ENCODE results near the gene HOXA7. TPM values are rescaled to one million over a fixed set of nuclear protein-coding genes. Genes with fewer than 3 reads are reported as not detected.

Gene HOXA7
- total RNA-seq, 2 donors from 2014 or later = not detected

- Mint-ChIP-seq H3K4me1 (peaks cover 33% of the 10 kb centered on the region), H3K27ac (peak overlapping the region; percentile 86), H3K36me3 (ENCODE audit: low read depth) (peaks cover 6% of the 10 kb centered on the region), H3K4me3 (peak overlapping the region; percentile 84), H3K27me3 (peaks cover 78% of the 10 kb centered on the region)
- no peaks in the 10 kb centered on the region for H3K9me3 ChIP-seq (ENCODE audit: control insufficient read depth, low read length, poor library complexity, severe bottlenecking)
- DNase-seq (no peak), ATAC-seq (no peak)
Measured at GRCh38 chr7:27198871-27199801, 42.7 kb upstream of the HOXA7 start.

GRCh38 chr7:27198138-27198841, 41.8 kb upstream of the HOXA7 start:
- H3K9me3 ChIP-seq (ENCODE audit: control insufficient read depth, low read length, poor library complexity, severe bottlenecking) = no peaks in the 10 kb centered on the region
- Mint-ChIP-seq H3K36me3 (ENCODE audit: low read depth) (peaks cover 6% of the 10 kb centered on the region), H3K27ac (peak overlapping the region; percentile 86), H3K4me3 (peak overlapping the region; percentile 13), H3K27me3 (peaks cover 78% of the 10 kb centered on the region), H3K4me1 (peaks cover 29% of the 10 kb centered on the region)
- DNase-seq = no peak
- no peak for ATAC-seq

GRCh38 chr7:27197137-27198042, 40.9 kb upstream of the HOXA7 start:
- DNase-seq (no peak), ATAC-seq (no peak)
- Mint-ChIP-seq H3K4me3 (peak overlapping the region; percentile 13), H3K4me1 (peaks cover 31% of the 10 kb centered on the region), H3K36me3 (ENCODE audit: low read depth) (peaks cover 6% of the 10 kb centered on the region), H3K27me3 (peaks cover 72% of the 10 kb centered on the region), H3K27ac (peak overlapping the region; percentile 86)
- no peaks in the 10 kb centered on the region for H3K9me3 ChIP-seq (ENCODE audit: control insufficient read depth, low read length, poor library complexity, severe bottlenecking)

- peak; percentile 60 to 76 (median 60) for DNase-seq
- no peaks in the 10 kb centered on the region for H3K9me3 ChIP-seq (ENCODE audit: control insufficient read depth, low read length, poor library complexity, severe bottlenecking)
- no peak overlapping the region for H3K27ac Mint-ChIP-seq
- H3K4me3 Mint-ChIP-seq = no peak overlapping the region
- H3K27me3 Mint-ChIP-seq = peaks cover 71% of the 10 kb centered on the region
- peak; percentile 55 for ATAC-seq
- H3K4me1 Mint-ChIP-seq = peaks cover 29% of the 10 kb centered on the region
- peaks cover 6% of the 10 kb centered on the region for H3K36me3 Mint-ChIP-seq (ENCODE audit: low read depth)
Measured at GRCh38 chr7:27196287-27196767, 39.9 kb upstream of the HOXA7 start.

- H3K27me3 Mint-ChIP-seq = peaks cover 76% of the 10 kb centered on the region
- H3K36me3 Mint-ChIP-seq (ENCODE audit: low read depth) = peaks cover 5% of the 10 kb centered on the region
- no peak overlapping the region for H3K4me3 Mint-ChIP-seq
- ATAC-seq = no peak
- peak overlapping the region; percentile 61 for H3K27ac Mint-ChIP-seq
- H3K9me3 ChIP-seq (ENCODE audit: control insufficient read depth, low read length, poor library complexity, severe bottlenecking) = no peaks in the 10 kb centered on the region
- peaks cover 19% of the 10 kb centered on the region for H3K4me1 Mint-ChIP-seq
- DNase-seq = no peak
Measured at GRCh38 chr7:27194686-27195379, 38.4 kb upstream of the HOXA7 start.

GRCh38 chr7:27194002-27194352, 37.5 kb upstream of the HOXA7 start:
- H3K27me3 Mint-ChIP-seq = peaks cover 83% of the 10 kb centered on the region
- ATAC-seq = no peak
- DNase-seq = no peak
- H3K9me3 ChIP-seq (ENCODE audit: control insufficient read depth, low read length, poor library complexity, severe bottlenecking) = no peaks in the 10 kb centered on the region
- no peak overlapping the region for H3K4me3 Mint-ChIP-seq
- peaks cover 20% of the 10 kb centered on the region for H3K4me1 Mint-ChIP-seq
- H3K36me3 Mint-ChIP-seq (ENCODE audit: low read depth) = peaks cover 4% of the 10 kb centered on the region
- H3K27ac Mint-ChIP-seq = peak overlapping the region; percentile 61

GRCh38 chr7:27193335-27194001, 37.0 kb upstream of the HOXA7 start:
- DNase-seq = no peak
- Mint-ChIP-seq H3K4me3 (peak overlapping the region; percentile 57), H3K36me3 (ENCODE audit: low read depth) (peaks cover 5% of the 10 kb centered on the region)

GRCh38 chr7:27192546-27193334, 36.3 kb upstream of the HOXA7 start:
- peak overlapping the region; percentile 79 for H3K4me3 Mint-ChIP-seq
- H3K36me3 Mint-ChIP-seq (ENCODE audit: low read depth) = peaks cover 6% of the 10 kb centered on the region
- ATAC-seq (peak; percentile 55), DNase-seq (no peak)
- H3K27ac Mint-ChIP-seq = no peak overlapping the region
- peaks cover 23% of the 10 kb centered on the region for H3K4me1 Mint-ChIP-seq
- peaks cover 83% of the 10 kb centered on the region for H3K27me3 Mint-ChIP-seq
- H3K9me3 ChIP-seq (ENCODE audit: control insufficient read depth, low read length, poor library complexity, severe bottlenecking) = no peaks in the 10 kb centered on the region

More at GRCh38 chr7:27193335-27194001, 37.0 kb upstream of the HOXA7 start:
- H3K27ac Mint-ChIP-seq = peak overlapping the region; percentile 61
- peaks cover 21% of the 10 kb centered on the region for H3K4me1 Mint-ChIP-seq
- no peak for ATAC-seq
- H3K9me3 ChIP-seq (ENCODE audit: control insufficient read depth, low read length, poor library complexity, severe bottlenecking) = no peaks in the 10 kb centered on the region
- H3K27me3 Mint-ChIP-seq = peaks cover 83% of the 10 kb centered on the region

GRCh38 chr7:27191833-27192545, 35.5 kb upstream of the HOXA7 start:
- DNase-seq (no peak), ATAC-seq (no peak)
- peak overlapping the region; percentile 41 for H3K27ac Mint-ChIP-seq
- peak overlapping the region; percentile 76 for H3K4me3 Mint-ChIP-seq
- H3K36me3 Mint-ChIP-seq (ENCODE audit: low read depth) = peaks cover 4% of the 10 kb centered on the region
- peaks cover 23% of the 10 kb centered on the region for H3K4me1 Mint-ChIP-seq
- H3K27me3 Mint-ChIP-seq = peaks cover 84% of the 10 kb centered on the region
- peaks cover 2% of the 10 kb centered on the region for H3K9me3 ChIP-seq (ENCODE audit: control insufficient read depth, low read length, poor library complexity, severe bottlenecking)

GRCh38 chr7:27191161-27191731, 34.8 kb upstream of the HOXA7 start:
- H3K36me3 Mint-ChIP-seq (ENCODE audit: low read depth) = peaks cover 4% of the 10 kb centered on the region
- ATAC-seq = no peak
- H3K27ac Mint-ChIP-seq = peak overlapping the region; percentile 41
- H3K27me3 Mint-ChIP-seq = peaks cover 88% of the 10 kb centered on the region
- peak overlapping the region; percentile 76 for H3K4me3 Mint-ChIP-seq
- peaks cover 3% of the 10 kb centered on the region for H3K9me3 ChIP-seq (ENCODE audit: control insufficient read depth, low read length, poor library complexity, severe bottlenecking)
- peaks cover 22% of the 10 kb centered on the region for H3K4me1 Mint-ChIP-seq
- no peak for DNase-seq
